GM10248 (cell line): ENCODE measurements around the gene KLHDC3.

ENCODE experiments used
- CTCF ChIA-PET: fragments of 300-600 bp; sonication (Branson Sonifier 250); formaldehyde crosslinking; extraction: SDS; loops from one replicate; lab custom pipeline; 2021; ENCODE audit warnings: antibody characterized with exemption; lab: Yijun Ruan, JAX
- POLR2A ChIA-PET: fragments of 350-650 bp; sonication (Branson Sonifier 250); formaldehyde crosslinking; extraction: SDS; loops from one replicate; lab custom pipeline; 2020; ENCODE audit warnings: antibody characterized with exemption; lab: Yijun Ruan, JAX
- DNase-seq: peaks from one replicate; pipeline ENCODE4 v3.0.0; 2012; ENCODE audit errors: extremely low spot score
- CTCF ChIP-seq: IDR thresholded peaks from 2 replicates; pipeline ENCODE4 v1.5.1; 2012; ENCODE audit warnings: mild to moderate bottlenecking, low read depth; ENCODE audit errors: extremely low read depth, missing control alignments, control extremely low read depth

The KLHDC3 gene

GRCh38 chr6:43013097-43013842 lies 779 bp upstream of the KLHDC3 start:
- CTCF ChIA-PET: interaction anchor here (1.2 to 2.1 kb wide), 5 partner anchors 11 to 134 kb away, joined by 3 to 15 read pairs (median 5); no protein-coding TSS in a partner anchor
- no peak for DNase-seq
- POLR2A ChIA-PET: interaction anchor here (0.6 to 1.4 kb wide), 2 partner anchors 19 to 35 kb away, joined by 5 to 6 read pairs; partner anchors contain the start of gene PEX6
- TF ChIP-seq CTCF: no peak

GRCh38 chr6:43014434-43014909 lies 423 bp downstream of the KLHDC3 start:
- ChIA-PET CTCF (interaction anchor here (0.8 to 2.1 kb wide), 5 partner anchors 9 to 133 kb away, joined by 3 to 15 read pairs (median 5); partner anchors contain the start of gene PPP2R5D), POLR2A (interaction anchor here (0.7 to 1.4 kb wide), 4 partner anchors 19 to 36 kb away, joined by 3 to 10 read pairs (median 4); partner anchors contain the start of gene PEX6)
- DNase-seq: no peak
- no peak for TF ChIP-seq CTCF

DNA sequence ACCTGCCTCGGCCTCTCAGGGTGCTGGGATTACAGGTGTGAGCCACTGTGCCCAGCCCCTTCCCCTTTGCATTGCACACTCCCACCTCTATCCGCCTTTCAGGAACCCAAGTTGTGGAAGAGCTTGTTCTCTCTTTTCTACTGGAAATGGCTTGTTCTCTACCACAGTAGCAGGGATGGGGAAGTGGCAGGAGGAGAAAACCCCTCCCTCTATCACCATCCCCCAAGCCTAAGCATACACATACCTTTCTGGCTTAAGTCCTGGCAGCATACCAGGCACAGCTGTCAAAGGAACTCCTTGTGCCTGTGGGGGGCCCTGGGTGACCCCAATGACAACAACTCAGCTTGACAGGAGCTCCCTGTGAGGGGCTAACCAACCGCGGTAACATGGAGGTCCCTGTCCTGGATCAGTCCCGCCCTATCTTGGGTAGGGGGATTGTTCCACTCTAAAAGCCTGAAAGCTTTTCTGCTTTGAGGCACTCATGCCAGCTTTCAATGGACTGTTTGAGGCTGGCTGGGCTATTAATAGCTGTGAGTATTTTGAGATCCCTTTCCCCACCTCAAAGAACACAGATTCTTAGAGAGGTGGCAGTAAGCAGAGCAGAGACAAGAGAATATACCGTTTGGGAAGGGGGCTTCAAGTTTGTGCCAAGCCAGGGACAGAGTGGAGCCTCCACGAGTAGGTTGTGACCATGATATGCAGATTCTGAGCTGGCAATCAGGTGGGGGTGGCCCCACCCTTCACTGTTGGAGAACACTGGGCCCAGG lies 2.3 kb downstream of the KLHDC3 start:
- no peak for DNase-seq
- no peak for TF ChIP-seq CTCF
- CTCF ChIA-PET: interaction anchor here (1.2 to 1.4 kb wide), 2 partner anchors 212 to 355 kb away, joined by 3 read pairs; partner anchors contain the start of gene DNPH1

GRCh38 chr6:43016943-43017334 lies 2.9 kb downstream of the KLHDC3 start:
- no peak for DNase-seq
- POLR2A ChIA-PET: interaction anchor here (1.4 kb wide), 1 partner anchor 33 kb away, joined by 3 read pairs; the partner anchor contains the start of gene PPP2R5D
- no peak for TF ChIP-seq CTCF
- CTCF ChIA-PET: interaction anchor here (1.2 to 1.4 kb wide), 2 partner anchors 212 to 355 kb away, joined by 3 read pairs; partner anchors contain the start of gene DNPH1

More for the DNA sequence above, 2.3 kb downstream of the KLHDC3 start:
- POLR2A ChIA-PET: interaction anchor here (1.4 kb wide), 1 partner anchor 32 kb away, joined by 3 read pairs; the partner anchor contains the start of gene PPP2R5D

DNA sequence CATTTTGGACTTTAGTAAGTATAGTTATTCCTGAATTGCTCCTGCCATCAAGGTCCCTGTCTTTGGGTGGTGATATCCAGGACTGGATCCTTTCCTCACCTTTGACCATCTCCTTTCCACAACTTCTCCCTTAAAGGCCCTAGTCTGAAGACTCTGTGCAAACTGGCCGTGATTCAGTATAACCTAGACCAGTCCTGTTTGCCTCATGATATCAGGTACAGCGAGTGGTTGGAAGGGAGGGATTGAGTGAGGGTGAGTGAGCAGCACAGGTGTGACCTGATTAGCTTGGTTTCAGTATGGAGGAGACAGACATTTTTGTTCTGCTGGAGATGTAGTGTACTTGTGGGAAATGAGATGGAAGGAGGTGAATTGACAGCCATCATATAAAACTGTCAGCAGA lies 5.1 kb downstream of the KLHDC3 start:
- POLR2A ChIA-PET: no interaction called here
- CTCF ChIA-PET: no interaction called here

More for the DNA sequence above, 5.1 kb downstream of the KLHDC3 start:
- TF ChIP-seq CTCF: no peak
- DNase-seq: no peak
